GM21528 (cell line): Measurements from ENCODE around the gene SLC12A9.
"Not testable (repeated sequence)": the region's sequence is repeated elsewhere in the genome, so short reads cannot be mapped to it uniquely, and the experiment has no call there.

Experiments used
- ATAC-seq: cut with Tn5 transposase; IDR thresholded peaks from one replicate; pipeline ENCODE4 v1.9.1; 2021; ENCODE audit warnings: mild to moderate bottlenecking, moderate library complexity; ENCODE audit not compliant: unreplicated experiment, low FRiP score

The SLC12A9 gene

GRCh38 chr7:100893910-100894721 lies 41.6 kb downstream of the SLC12A9 start:
- no peak for ATAC-seq

- no peak for ATAC-seq
These were observed 42.6 kb downstream of the SLC12A9 start for GRCh38 chr7:100894860-100895700.

GRCh38 chr7:100895701-100895955 lies 43.1 kb downstream of the SLC12A9 start, which contains the start of gene ACHE:
TSS of gene ACHE (minus strand) at chr7:100895888. CDS start at chr7:100894232, 1,656 bp downstream.
- ATAC-seq, result no peak

- no peak for ATAC-seq
These were observed 43.6 kb downstream of the SLC12A9 start for GRCh38 chr7:100895956-100896731.

- no peak for ATAC-seq
These were observed 44.5 kb downstream of the SLC12A9 start for GRCh38 chr7:100896732-100897608.

- no peak for ATAC-seq
These were observed 45.4 kb downstream of the SLC12A9 start for GRCh38 chr7:100897772-100898454.

- ATAC-seq, result no peak
These were observed 46.9 kb downstream of the SLC12A9 start for GRCh38 chr7:100899432-100899831.

GRCh38 chr7:100900978-100901377 lies 48.5 kb downstream of the SLC12A9 start:
- ATAC-seq, result no peak

- ATAC-seq, result no peak
These were observed 49.4 kb downstream of the SLC12A9 start for GRCh38 chr7:100901921-100902332.

- no peak for ATAC-seq
These were observed 50.1 kb downstream of the SLC12A9 start for GRCh38 chr7:100902638-100903037.

- ATAC-seq, result no peak
These were observed 56.0 kb downstream of the SLC12A9 start for GRCh38 chr7:100908512-100908911.

- not testable (repeated sequence) for ATAC-seq
These were observed 57.9 kb downstream of the SLC12A9 start for GRCh38 chr7:100910443-100910842.

- no peak for ATAC-seq
These were observed 59.0 kb downstream of the SLC12A9 start for GRCh38 chr7:100911484-100911883.

- no peak for ATAC-seq
These were observed 61.8 kb downstream of the SLC12A9 start for GRCh38 chr7:100914208-100914878.

- ATAC-seq, result no peak
These were observed 62.5 kb downstream of the SLC12A9 start for GRCh38 chr7:100914879-100915447.
